HEK293 (cell line): ENCODE results near the gene PTCHD1.

Experiments
- CTCF ChIA-PET: fragments of 350-600 bp; formaldehyde crosslinking; extraction: SDS; loops from one replicate; lab custom pipeline; 2021; ENCODE audit warnings: antibody characterized with exemption; lab: Yijun Ruan, JAX
- POLR2A ChIA-PET: fragments of 300-600 bp; formaldehyde crosslinking; extraction: SDS; loops from one replicate; lab custom pipeline; 2020; ENCODE audit warnings: antibody characterized with exemption, inconsistent platforms; lab: Yijun Ruan, JAX
- H3K27ac ChIP-seq: fragments of 200-500 bp; sonication (Bioruptor generic); 2 replicates; pipeline ENCODE4 v1.5.1; 2014; ENCODE audit warnings: low read depth, low read length, control low read depth, inconsistent platforms; ENCODE audit errors: extremely low read depth
- H3K36me3 ChIP-seq, 2 experiments: fragments of 200-500 bp in 1 of 2; sonication (Bioruptor generic) in 1 of 2; 1 replicate in 1 of 2; 2 replicates in 1 of 2; pipeline ENCODE4 v1.5.1; 2014 to 2017; ENCODE audit warnings: inconsistent platforms in 2 of 2, low read length in 2 of 2; ENCODE audit not compliant: control insufficient read depth in 2 of 2, insufficient read depth in 1 of 2
- H3K4me1 ChIP-seq: fragments of 200-500 bp; sonication (Bioruptor generic); 2 replicates; pipeline ENCODE4 v1.5.1; 2014; ENCODE audit warnings: mild to moderate bottlenecking, low read length, inconsistent platforms; ENCODE audit not compliant: control insufficient read depth, insufficient read depth
- H3K4me3 ChIP-seq: 2 replicates; pipeline ENCODE4 v1.5.1; 2011; ENCODE audit warnings: low read depth, mild to moderate bottlenecking, control low read depth, low read length, moderate library complexity
- H3K9me3 ChIP-seq: fragments of 200-500 bp; sonication (Bioruptor generic); 2 replicates; pipeline ENCODE4 v1.5.1; 2014; ENCODE audit warnings: low read depth, low read length, inconsistent platforms; ENCODE audit not compliant: control insufficient read depth, insufficient read depth
- BCL11A ChIP-seq: fragments of 450-650 bp; formaldehyde crosslinking; IDR thresholded peaks from 2 replicates; pipeline ENCODE4 v1.5.1; 2016; ENCODE audit warnings: low read depth, missing biosample characterization, missing genetic modification characterization
- GLIS1 ChIP-seq: fragments of 450-650 bp; formaldehyde crosslinking; IDR thresholded peaks from 2 replicates; pipeline ENCODE4 v1.5.1; 2016; ENCODE audit warnings: missing biosample characterization, missing genetic modification characterization
- GLIS2 ChIP-seq: fragments of 450-650 bp; formaldehyde crosslinking; IDR thresholded peaks from 2 replicates; pipeline ENCODE4 v1.5.1; 2016; ENCODE audit warnings: missing biosample characterization, missing genetic modification characterization
- IKZF3 ChIP-seq: fragments of 450-650 bp; IDR thresholded peaks from 2 replicates; pipeline ENCODE4 v1.5.0; 2018; ENCODE audit warnings: missing biosample characterization, mild to moderate bottlenecking, missing genetic modification characterization, moderate library complexity
- KLF7 ChIP-seq: fragments of 450-650 bp; formaldehyde crosslinking; IDR thresholded peaks from 2 replicates; pipeline ENCODE4 v1.5.1; 2016; ENCODE audit warnings: missing biosample characterization, missing genetic modification characterization, borderline replicate concordance
- SCRT2 ChIP-seq: fragments of 450-650 bp; formaldehyde crosslinking; IDR thresholded peaks from 2 replicates; pipeline ENCODE4 v1.5.1; 2016; ENCODE audit warnings: missing biosample characterization, missing genetic modification characterization
- TCF7L2 ChIP-seq: IDR thresholded peaks from 2 replicates; pipeline ENCODE4 v1.6.1; 2011; ENCODE audit warnings: low read depth, mild to moderate bottlenecking, inconsistent platforms, low read length, moderate library complexity, borderline replicate concordance
- ZBTB1 ChIP-seq: fragments of 450-650 bp; formaldehyde crosslinking; IDR thresholded peaks from 2 replicates; pipeline ENCODE4 v1.5.1; 2016; ENCODE audit warnings: missing biosample characterization, missing genetic modification characterization
- ZBTB21 ChIP-seq: fragments of 450-650 bp; formaldehyde crosslinking; IDR thresholded peaks from 2 replicates; pipeline ENCODE4 v1.5.1; 2017; ENCODE audit warnings: missing biosample characterization, missing genetic modification characterization
- ZBTB48 ChIP-seq: fragments of 450-650 bp; formaldehyde crosslinking; IDR thresholded peaks from 2 replicates; pipeline ENCODE4 v1.5.1; 2016; ENCODE audit warnings: missing biosample characterization, missing genetic modification characterization
- ZBTB7A ChIP-seq: fragments of 450-650 bp; formaldehyde crosslinking; IDR thresholded peaks from 2 replicates; pipeline ENCODE4 v1.5.1; 2016; ENCODE audit warnings: low read depth, missing biosample characterization, missing genetic modification characterization
- ZNF121 ChIP-seq: fragments of 450-650 bp; formaldehyde crosslinking; IDR thresholded peaks from 2 replicates; pipeline ENCODE4 v1.5.1; 2016; ENCODE audit warnings: missing biosample characterization, missing genetic modification characterization
- ZNF146 ChIP-seq: fragments of 450-650 bp; formaldehyde crosslinking; IDR thresholded peaks from 2 replicates; pipeline ENCODE4 v1.5.1; 2016; ENCODE audit warnings: missing biosample characterization, missing genetic modification characterization
- ZNF211 ChIP-seq: fragments of 450-650 bp; formaldehyde crosslinking; IDR thresholded peaks from 2 replicates; pipeline ENCODE4 v1.5.1; 2016; ENCODE audit warnings: low read depth, missing biosample characterization, missing genetic modification characterization
- ZNF221 ChIP-seq: fragments of 450-650 bp; formaldehyde crosslinking; IDR thresholded peaks from 2 replicates; pipeline ENCODE4 v1.5.1; 2017; ENCODE audit warnings: missing biosample characterization, missing genetic modification characterization, borderline replicate concordance
- ZNF341 ChIP-seq: fragments of 450-650 bp; formaldehyde crosslinking; IDR thresholded peaks from 2 replicates; pipeline ENCODE4; 2016; ENCODE audit warnings: low read depth, missing biosample characterization, missing genetic modification characterization
- ZNF350 ChIP-seq: fragments of 450-650 bp; formaldehyde crosslinking; IDR thresholded peaks from 2 replicates; pipeline ENCODE4 v1.5.0; 2017; ENCODE audit warnings: missing biosample characterization, mild to moderate bottlenecking, missing genetic modification characterization
- ZNF391 ChIP-seq: fragments of 450-650 bp; formaldehyde crosslinking; IDR thresholded peaks from 2 replicates; pipeline ENCODE4 v1.5.1; 2016; ENCODE audit warnings: low read depth, missing biosample characterization, missing genetic modification characterization, borderline replicate concordance
- ZNF521 ChIP-seq: fragments of 450-650 bp; formaldehyde crosslinking; IDR thresholded peaks from 2 replicates; pipeline ENCODE4 v1.5.1; 2017; ENCODE audit warnings: missing biosample characterization, mild to moderate bottlenecking, missing genetic modification characterization
- ZNF530 ChIP-seq: fragments of 450-650 bp; formaldehyde crosslinking; IDR thresholded peaks from 2 replicates; pipeline ENCODE4 v1.5.1; 2016; ENCODE audit warnings: low read depth, missing biosample characterization, missing genetic modification characterization
- ZNF555 ChIP-seq: fragments of 450-650 bp; formaldehyde crosslinking; conservative IDR thresholded peaks from 2 replicates; pipeline ENCODE4 v1.5.1; 2017; ENCODE audit warnings: missing biosample characterization, mild to moderate bottlenecking, missing genetic modification characterization, inconsistent platforms
- ZNF600 ChIP-seq: fragments of 450-650 bp; formaldehyde crosslinking; IDR thresholded peaks from 2 replicates; pipeline ENCODE4 v1.5.1; 2016; ENCODE audit warnings: missing biosample characterization, missing genetic modification characterization
- ZNF670 ChIP-seq: fragments of 450-650 bp; formaldehyde crosslinking; IDR thresholded peaks from 2 replicates; pipeline ENCODE4 v1.5.1; 2016; ENCODE audit warnings: missing biosample characterization, missing genetic modification characterization, low read depth
- ZNF791 ChIP-seq: fragments of 450-650 bp; formaldehyde crosslinking; IDR thresholded peaks from 2 replicates; pipeline ENCODE4 v1.5.1; 2016; ENCODE audit warnings: missing biosample characterization, missing genetic modification characterization
- ZNF792 ChIP-seq: fragments of 450-650 bp; formaldehyde crosslinking; IDR thresholded peaks from 2 replicates; pipeline ENCODE4 v1.5.1; 2016; ENCODE audit warnings: missing biosample characterization, missing genetic modification characterization
- TF ChIP-seq, protein P1 (sequence below): fragments of 450-650 bp; formaldehyde crosslinking; IDR thresholded peaks from 2 replicates; pipeline ENCODE4 v1.5.1; 2017; ENCODE audit warnings: missing biosample characterization, missing genetic modification characterization

Gene PTCHD1

DNA sequence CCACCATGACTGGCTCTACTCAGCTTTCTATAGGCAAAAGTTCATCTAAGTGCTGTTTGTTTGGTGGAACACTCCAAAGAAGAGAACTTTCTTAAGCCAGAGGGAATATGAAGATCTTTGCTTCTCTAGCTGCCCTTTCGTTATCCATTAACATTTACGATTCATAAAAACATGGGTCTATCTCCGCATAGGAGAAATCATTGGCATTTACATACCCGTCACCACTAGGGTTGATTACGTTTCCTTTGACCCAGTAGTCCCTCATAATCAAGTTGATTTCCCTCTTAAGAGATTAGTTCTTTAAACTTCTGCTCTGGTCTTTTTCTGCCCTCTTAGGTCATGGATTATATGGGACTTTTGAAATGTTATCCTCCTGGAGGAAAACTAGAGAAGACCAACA, 57.5 kb downstream of the PTCHD1 start:
- Histone ChIP-seq H3K36me3 (no peaks in the 10 kb centered on the region), H3K27ac (no peak overlapping the region), H3K9me3 (no peaks in the 10 kb centered on the region), H3K4me1 (no peaks in the 10 kb centered on the region), H3K4me3 (no peak overlapping the region)
- POLR2A ChIA-PET: no interaction called here
- TF ChIP-seq KLF7 (tag by site-specific recombination) (no peak), ZNF530 (no peak), ZNF146 (tag by site-specific recombination) (no peak), ZNF670 (no peak), BCL11A (no peak), ZBTB48 (tag by site-specific recombination) (no peak), ZNF350 (tag by site-specific recombination) (no peak)
- CTCF ChIA-PET: no interaction called here

DNA sequence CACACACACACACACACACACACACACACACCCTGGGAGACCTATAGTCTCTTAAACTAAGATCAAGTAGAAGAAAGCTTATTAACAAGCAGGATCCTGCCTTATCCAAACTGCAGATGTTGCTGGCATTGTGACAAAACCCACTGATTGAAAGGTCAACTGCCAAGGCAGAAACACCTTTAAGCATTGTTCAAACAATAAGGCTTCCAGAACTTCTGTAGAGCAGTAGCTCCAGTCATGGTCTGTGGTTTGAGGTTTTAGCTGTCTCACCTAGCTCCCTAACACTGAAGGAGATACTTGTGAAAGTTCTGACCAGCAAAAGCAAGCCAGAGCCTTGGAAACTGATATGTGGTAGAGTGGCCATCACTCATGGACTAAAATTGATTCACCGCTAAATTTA, 59.8 kb downstream of the PTCHD1 start:
- Histone ChIP-seq H3K9me3 (no peaks in the 10 kb centered on the region), H3K4me3 (no peak overlapping the region), H3K27ac (no peak overlapping the region), H3K4me1 (no peaks in the 10 kb centered on the region), H3K36me3 (no peaks in the 10 kb centered on the region)
- ChIA-PET POLR2A (no interaction called here), CTCF (interaction anchor here (1.0 kb wide), 1 partner anchor 11 kb away, joined by 3 read pairs; no protein-coding TSS in a partner anchor)
- TF ChIP-seq, protein P1, sequence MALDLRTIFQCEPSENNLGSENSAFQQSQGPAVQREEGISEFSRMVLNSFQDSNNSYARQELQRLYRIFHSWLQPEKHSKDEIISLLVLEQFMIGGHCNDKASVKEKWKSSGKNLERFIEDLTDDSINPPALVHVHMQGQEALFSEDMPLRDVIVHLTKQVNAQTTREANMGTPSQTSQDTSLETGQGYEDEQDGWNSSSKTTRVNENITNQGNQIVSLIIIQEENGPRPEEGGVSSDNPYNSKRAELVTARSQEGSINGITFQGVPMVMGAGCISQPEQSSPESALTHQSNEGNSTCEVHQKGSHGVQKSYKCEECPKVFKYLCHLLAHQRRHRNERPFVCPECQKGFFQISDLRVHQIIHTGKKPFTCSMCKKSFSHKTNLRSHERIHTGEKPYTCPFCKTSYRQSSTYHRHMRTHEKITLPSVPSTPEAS (tag by site-specific recombination): peak; percentile 33; the same call in 1 of the 2 replicates
- no peak for TF ChIP-seq ZNF555 (tag by site-specific recombination)
- no peak for TF ChIP-seq ZNF521 (tag by site-specific recombination)

DNA sequence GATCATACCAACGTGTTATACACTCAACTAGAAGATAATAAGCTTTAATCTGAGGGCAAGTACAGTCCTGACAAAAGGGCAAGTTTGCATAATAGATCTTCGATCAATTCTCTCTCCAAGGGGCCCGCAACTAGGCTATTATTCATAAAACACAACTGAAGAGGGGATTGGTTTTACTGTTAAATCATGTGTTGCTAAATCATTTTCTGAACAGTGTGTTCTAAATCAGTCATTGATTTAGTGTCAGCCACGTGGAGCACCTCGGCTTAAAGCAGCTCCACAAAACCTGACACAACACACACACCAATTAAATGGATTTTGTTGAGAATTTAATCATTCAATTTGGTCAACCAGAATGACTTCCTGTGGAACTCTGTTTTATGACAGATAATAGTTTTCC, 61.6 kb downstream of the PTCHD1 start:
- TF ChIP-seq IKZF3 (no peak), ZNF211 (tag by site-specific recombination) (no peak)
- Histone ChIP-seq H3K4me3 (no peak overlapping the region), H3K36me3 (no peaks in the 10 kb centered on the region), H3K9me3 (no peaks in the 10 kb centered on the region), H3K4me1 (no peaks in the 10 kb centered on the region), H3K27ac (no peak overlapping the region)
- POLR2A ChIA-PET: no interaction called here
- CTCF ChIA-PET: no interaction called here

- no peak overlapping the region for H3K27ac ChIP-seq
- ChIA-PET CTCF (interaction anchor here (0.6 to 0.7 kb wide), 2 partner anchors 12 to 36 kb away, joined by 3 read pairs; no protein-coding TSS in a partner anchor), POLR2A (no interaction called here)
- H3K4me1 ChIP-seq: no peaks in the 10 kb centered on the region
- H3K9me3 ChIP-seq: no peaks in the 10 kb centered on the region
- no peak overlapping the region for H3K4me3 ChIP-seq
- H3K36me3 ChIP-seq: no peaks in the 10 kb centered on the region
- no peak for TF ChIP-seq SCRT2 (tag by site-specific recombination)
- TF ChIP-seq GLIS2 (tag by site-specific recombination): no peak
- TF ChIP-seq ZNF791: no peak
- TF ChIP-seq ZNF221: no peak
- TF ChIP-seq ZBTB21 (tag by site-specific recombination): no peak
- TF ChIP-seq ZNF121 (tag by site-specific recombination): no peak
- TF ChIP-seq ZNF600: no peak
- TF ChIP-seq ZBTB1 (tag by site-specific recombination): no peak
- TF ChIP-seq ZBTB7A (tag by site-specific recombination): no peak
- no peak for TF ChIP-seq ZNF391 (tag by site-specific recombination)
- no peak for TF ChIP-seq ZNF530
- TF ChIP-seq ZBTB48 (tag by site-specific recombination): no peak
- TF ChIP-seq GLIS1 (tag by site-specific recombination): no peak
- TF ChIP-seq ZNF341: no peak
- no peak for TF ChIP-seq TCF7L2
- no peak for TF ChIP-seq ZNF792 (tag by site-specific recombination)
These were observed 63.9 kb downstream of the PTCHD1 start for GRCh38 chrX:23398570-23398969.
